ENCODE measurements around the gene RPL13A. TPM values are rescaled to one million over a fixed set of nuclear protein-coding genes. Genes with fewer than 3 reads are reported as not detected.
A peak's percentile ranks its signal among the peaks of the same experiment; 100 is the strongest.

Gene RPL13A
- total and polyA plus RNA-seq, 9 of the 15 experiments (the other 6 are each of a cell fraction or from before 2014, with no cell fraction given): 1,744 to 5,482 (median 2,949) TPM

DNA sequence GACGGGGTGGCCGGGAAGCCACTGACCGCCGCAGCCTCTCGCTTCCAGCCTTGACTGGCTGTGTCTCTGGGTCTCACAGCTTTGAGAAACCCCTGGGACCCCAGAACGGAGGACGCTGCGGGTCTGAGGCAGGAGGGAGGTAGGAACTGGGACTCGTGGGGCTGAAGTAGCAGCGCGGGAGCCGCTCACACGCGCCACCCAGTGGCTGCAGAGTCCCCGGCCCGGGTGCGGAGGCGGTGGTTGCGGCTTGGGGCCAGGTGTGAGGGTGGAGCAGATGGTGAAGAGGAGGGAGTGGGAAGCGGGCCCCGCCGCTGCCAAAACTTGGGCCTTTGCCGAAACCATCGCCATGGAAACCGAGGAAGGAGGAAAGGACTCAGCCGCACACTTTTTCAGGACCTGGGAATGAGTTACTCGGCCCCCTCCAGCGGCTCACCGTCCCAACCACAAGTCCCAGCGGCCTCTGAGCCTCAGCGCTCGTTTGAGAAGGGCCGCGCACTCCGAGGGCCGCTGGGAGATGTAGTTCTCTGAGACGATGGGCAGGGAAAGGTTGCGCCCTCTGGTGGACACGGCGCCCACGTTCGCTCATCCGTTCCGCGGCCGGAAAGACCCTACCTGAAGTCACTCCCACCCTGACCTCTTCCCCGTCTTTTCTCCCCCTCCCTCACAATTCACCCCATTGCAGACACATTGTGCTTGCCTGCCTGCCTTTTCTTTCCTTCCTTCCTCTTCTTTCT is 43.9 kb upstream of the RPL13A start (continued):
- TF ChIP-seq KLF13 (tag; IDR thresholded peaks at IDR 0.05; ENCODE audit: borderline replicate concordance, low read depth) (peak; percentile 51; the same call in 1 of the 2 replicates), E2F3 (CRISPR knock-in tag; IDR thresholded peaks at IDR 0.05) (peak; percentile 65; the same call in 1 of the 2 replicates), NFRKB (IDR thresholded peaks at IDR 0.05; ENCODE audit: low read depth) (no peak), NR2F6 (CRISPR knock-in tag; IDR thresholded peaks at IDR 0.05) (no peak), ZNF282 (CRISPR knock-in tag; IDR thresholded peaks at IDR 0.05) (peak; percentile 68; the same call in 1 of the 2 replicates), CBX3 (IDR thresholded peaks at IDR 0.05; ENCODE audit: borderline replicate concordance in 1 of 2, low read length in 2 of 2) (peak in 1 of 2 experiments; percentile 3; a peak in 1 of 3 replicates), TCFL5 (CRISPR knock-in tag; conservative IDR thresholded peaks at IDR 0.05) (no peak), ATF7 (IDR thresholded peaks at IDR 0.05) (peak; percentile 74), GATAD2B (IDR thresholded peaks at IDR 0.05; ENCODE audit: borderline replicate concordance) (no peak; the same call in 1 of the 2 replicates), CREB3L1 (IDR thresholded peaks at IDR 0.05; ENCODE audit: borderline replicate concordance, low read depth) (peak; percentile 93), ERF (CRISPR knock-in tag; IDR thresholded peaks at IDR 0.05) (0 out of 2 replicates have a peak, but pooled peaks have one; percentile 54), SMAD3 (CRISPR knock-in tag; conservative IDR thresholded peaks at IDR 0.05) (0 out of 2 replicates have a peak, but pooled peaks have one; percentile 35), SUPT5H (IDR thresholded peaks at IDR 0.05) (no peak), ZNF695 (CRISPR knock-in tag; IDR thresholded peaks at IDR 0.05) (no peak), TBP (optimal IDR thresholded peaks at IDR 0.05; ENCODE audit: low read depth, low read length) (peak; percentile 40)
- TF ChIP-seq, protein P1, sequence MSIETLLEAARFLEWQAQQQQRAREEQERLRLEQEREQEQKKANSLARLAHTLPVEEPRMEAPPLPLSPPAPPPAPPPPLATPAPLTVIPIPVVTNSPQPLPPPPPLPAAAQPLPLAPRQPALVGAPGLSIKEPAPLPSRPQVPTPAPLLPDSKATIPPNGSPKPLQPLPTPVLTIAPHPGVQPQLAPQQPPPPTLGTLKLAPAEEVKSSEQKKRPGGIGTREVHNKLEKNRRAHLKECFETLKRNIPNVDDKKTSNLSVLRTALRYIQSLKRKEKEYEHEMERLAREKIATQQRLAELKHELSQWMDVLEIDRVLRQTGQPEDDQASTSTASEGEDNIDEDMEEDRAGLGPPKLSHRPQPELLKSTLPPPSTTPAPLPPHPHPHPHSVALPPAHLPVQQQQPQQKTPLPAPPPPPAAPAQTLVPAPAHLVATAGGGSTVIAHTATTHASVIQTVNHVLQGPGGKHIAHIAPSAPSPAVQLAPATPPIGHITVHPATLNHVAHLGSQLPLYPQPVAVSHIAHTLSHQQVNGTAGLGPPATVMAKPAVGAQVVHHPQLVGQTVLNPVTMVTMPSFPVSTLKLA (conservative IDR thresholded peaks at IDR 0.05): peak; percentile 78 to 80
- TF ChIP-seq, protein P2, sequence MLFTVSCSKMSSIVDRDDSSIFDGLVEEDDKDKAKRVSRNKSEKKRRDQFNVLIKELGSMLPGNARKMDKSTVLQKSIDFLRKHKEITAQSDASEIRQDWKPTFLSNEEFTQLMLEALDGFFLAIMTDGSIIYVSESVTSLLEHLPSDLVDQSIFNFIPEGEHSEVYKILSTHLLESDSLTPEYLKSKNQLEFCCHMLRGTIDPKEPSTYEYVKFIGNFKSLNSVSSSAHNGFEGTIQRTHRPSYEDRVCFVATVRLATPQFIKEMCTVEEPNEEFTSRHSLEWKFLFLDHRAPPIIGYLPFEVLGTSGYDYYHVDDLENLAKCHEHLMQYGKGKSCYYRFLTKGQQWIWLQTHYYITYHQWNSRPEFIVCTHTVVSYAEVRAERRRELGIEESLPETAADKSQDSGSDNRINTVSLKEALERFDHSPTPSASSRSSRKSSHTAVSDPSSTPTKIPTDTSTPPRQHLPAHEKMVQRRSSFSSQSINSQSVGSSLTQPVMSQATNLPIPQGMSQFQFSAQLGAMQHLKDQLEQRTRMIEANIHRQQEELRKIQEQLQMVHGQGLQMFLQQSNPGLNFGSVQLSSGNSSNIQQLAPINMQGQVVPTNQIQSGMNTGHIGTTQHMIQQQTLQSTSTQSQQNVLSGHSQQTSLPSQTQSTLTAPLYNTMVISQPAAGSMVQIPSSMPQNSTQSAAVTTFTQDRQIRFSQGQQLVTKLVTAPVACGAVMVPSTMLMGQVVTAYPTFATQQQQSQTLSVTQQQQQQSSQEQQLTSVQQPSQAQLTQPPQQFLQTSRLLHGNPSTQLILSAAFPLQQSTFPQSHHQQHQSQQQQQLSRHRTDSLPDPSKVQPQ (CRISPR knock-in tag; IDR thresholded peaks at IDR 0.05; ENCODE audit: borderline replicate concordance): no peak
- TF ChIP-seq, protein P3, sequence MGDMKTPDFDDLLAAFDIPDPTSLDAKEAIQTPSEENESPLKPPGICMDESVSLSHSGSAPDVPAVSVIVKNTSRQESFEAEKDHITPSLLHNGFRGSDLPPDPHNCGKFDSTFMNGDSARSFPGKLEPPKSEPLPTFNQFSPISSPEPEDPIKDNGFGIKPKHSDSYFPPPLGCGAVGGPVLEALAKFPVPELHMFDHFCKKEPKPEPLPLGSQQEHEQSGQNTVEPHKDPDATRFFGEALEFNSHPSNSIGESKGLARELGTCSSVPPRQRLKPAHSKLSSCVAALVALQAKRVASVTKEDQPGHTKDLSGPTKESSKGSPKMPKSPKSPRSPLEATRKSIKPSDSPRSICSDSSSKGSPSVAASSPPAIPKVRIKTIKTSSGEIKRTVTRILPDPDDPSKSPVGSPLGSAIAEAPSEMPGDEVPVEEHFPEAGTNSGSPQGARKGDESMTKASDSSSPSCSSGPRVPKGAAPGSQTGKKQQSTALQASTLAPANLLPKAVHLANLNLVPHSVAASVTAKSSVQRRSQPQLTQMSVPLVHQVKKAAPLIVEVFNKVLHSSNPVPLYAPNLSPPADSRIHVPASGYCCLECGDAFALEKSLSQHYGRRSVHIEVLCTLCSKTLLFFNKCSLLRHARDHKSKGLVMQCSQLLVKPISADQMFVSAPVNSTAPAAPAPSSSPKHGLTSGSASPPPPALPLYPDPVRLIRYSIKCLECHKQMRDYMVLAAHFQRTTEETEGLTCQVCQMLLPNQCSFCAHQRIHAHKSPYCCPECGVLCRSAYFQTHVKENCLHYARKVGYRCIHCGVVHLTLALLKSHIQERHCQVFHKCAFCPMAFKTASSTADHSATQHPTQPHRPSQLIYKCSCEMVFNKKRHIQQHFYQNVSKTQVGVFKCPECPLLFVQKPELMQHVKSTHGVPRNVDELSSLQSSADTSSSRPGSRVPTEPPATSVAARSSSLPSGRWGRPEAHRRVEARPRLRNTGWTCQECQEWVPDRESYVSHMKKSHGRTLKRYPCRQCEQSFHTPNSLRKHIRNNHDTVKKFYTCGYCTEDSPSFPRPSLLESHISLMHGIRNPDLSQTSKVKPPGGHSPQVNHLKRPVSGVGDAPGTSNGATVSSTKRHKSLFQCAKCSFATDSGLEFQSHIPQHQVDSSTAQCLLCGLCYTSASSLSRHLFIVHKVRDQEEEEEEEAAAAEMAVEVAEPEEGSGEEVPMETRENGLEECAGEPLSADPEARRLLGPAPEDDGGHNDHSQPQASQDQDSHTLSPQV (IDR thresholded peaks at IDR 0.05): peak; percentile 97
